Measurements from ENCODE around the gene SAMD4A.

Gene SAMD4A

DNA sequence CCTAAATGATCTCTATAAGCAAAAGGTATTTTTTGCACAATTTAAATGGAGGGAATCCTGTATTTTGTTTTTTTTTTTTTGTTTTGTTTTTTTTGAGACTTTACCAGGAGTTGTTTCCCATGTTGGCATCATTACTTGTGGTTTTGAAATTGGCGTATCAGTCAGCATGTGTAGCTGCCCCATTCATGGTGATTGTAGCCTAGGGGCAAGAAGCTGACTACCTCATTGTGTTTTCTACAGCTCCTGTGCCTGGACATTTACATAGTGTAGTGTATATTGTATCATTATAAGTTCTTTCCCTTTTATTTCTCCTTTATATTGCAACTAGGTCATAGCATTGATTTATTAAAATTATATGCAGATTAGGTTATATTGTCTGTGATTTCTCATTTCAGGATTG is 24.5 kb downstream of the SAMD4A start:
- Mint-ChIP-seq H3K4me3 (no peak overlapping the region), H3K27ac (no peak overlapping the region), H3K9me3 (peaks cover 22% of the 10 kb centered on the region), H3K36me3 (ENCODE audit: low read depth) (peaks cover 20% of the 10 kb centered on the region), H3K27me3 (ENCODE audit: low read depth, poor library complexity) (peaks cover 12% of the 10 kb centered on the region), H3K4me1 (peaks cover 17% of the 10 kb centered on the region)
- TF ChIP-seq CTCF (IDR thresholded peaks at IDR 0.05) = no peak
- no peak for DNase-seq

GRCh38 chr14:54591866-54592265 is 24.9 kb downstream of the SAMD4A start:
- peaks cover 12% of the 10 kb centered on the region for H3K27me3 Mint-ChIP-seq (ENCODE audit: low read depth, poor library complexity)
- H3K27ac Mint-ChIP-seq = no peak overlapping the region
- DNase-seq = no peak
- H3K36me3 Mint-ChIP-seq (ENCODE audit: low read depth) = peaks cover 16% of the 10 kb centered on the region
- peaks cover 17% of the 10 kb centered on the region for H3K4me1 Mint-ChIP-seq
- no peak overlapping the region for H3K4me3 Mint-ChIP-seq
- H3K9me3 Mint-ChIP-seq = peaks cover 18% of the 10 kb centered on the region
- no peak for TF ChIP-seq CTCF (IDR thresholded peaks at IDR 0.05)

- Mint-ChIP-seq H3K4me1 (peaks cover 17% of the 10 kb centered on the region), H3K27me3 (ENCODE audit: low read depth, poor library complexity) (peaks cover 12% of the 10 kb centered on the region), H3K27ac (no peak overlapping the region), H3K4me3 (no peak overlapping the region), H3K9me3 (peaks cover 3% of the 10 kb centered on the region), H3K36me3 (ENCODE audit: low read depth) (no peaks in the 10 kb centered on the region)
- no peak for TF ChIP-seq CTCF (IDR thresholded peaks at IDR 0.05)
- no peak for DNase-seq
These were observed 26.9 kb downstream of the SAMD4A start for GRCh38 chr14:54593860-54594259.

- Mint-ChIP-seq H3K4me1 (peaks cover 19% of the 10 kb centered on the region), H3K9me3 (peaks cover 3% of the 10 kb centered on the region), H3K36me3 (ENCODE audit: low read depth) (no peaks in the 10 kb centered on the region), H3K27me3 (ENCODE audit: low read depth, poor library complexity) (peaks cover 10% of the 10 kb centered on the region), H3K27ac (no peak overlapping the region), H3K4me3 (no peak overlapping the region)
- no peak for DNase-seq
- TF ChIP-seq CTCF (IDR thresholded peaks at IDR 0.05) = no peak
These were observed 27.6 kb downstream of the SAMD4A start for GRCh38 chr14:54594537-54594936.

- no peak for DNase-seq
- H3K27me3 Mint-ChIP-seq (ENCODE audit: low read depth, poor library complexity) = no peaks in the 10 kb centered on the region
- no peak for TF ChIP-seq CTCF (IDR thresholded peaks at IDR 0.05)
- H3K36me3 Mint-ChIP-seq (ENCODE audit: low read depth) = no peaks in the 10 kb centered on the region
- peaks cover 3% of the 10 kb centered on the region for H3K9me3 Mint-ChIP-seq
- no peak overlapping the region for H3K27ac Mint-ChIP-seq
- H3K4me1 Mint-ChIP-seq = peaks cover 20% of the 10 kb centered on the region
- no peak overlapping the region for H3K4me3 Mint-ChIP-seq
These were observed 31.0 kb downstream of the SAMD4A start for GRCh38 chr14:54597795-54598443.

Data from nephron progenitor cell (in vitro differentiated cells).